PC-3 (cell line): ENCODE results near the gene ATP8A2.

Experiments
- EZH2 ChIP-seq: fragments of 300-600 bp; sonication (generic); IDR thresholded peaks from one replicate; pipeline ENCODE4 v1.6.1; 2017; ENCODE audit warnings: antibody characterized with exemption, mild to moderate bottlenecking, low read length; ENCODE audit not compliant: unreplicated experiment
- EZH2phosphoT487 ChIP-seq: fragments of 300-600 bp; sonication (generic); IDR thresholded peaks from 2 replicates; pipeline ENCODE4 v1.6.1; 2018; ENCODE audit warnings: mild to moderate bottlenecking, antibody characterized with exemption, low read length, borderline replicate concordance
- TF ChIP-seq, protein P1 (sequence below): fragments of 300-600 bp; sonication (generic); conservative IDR thresholded peaks from 2 replicates; pipeline ENCODE4 v1.5.1; 2017; ENCODE audit warnings: antibody characterized with exemption, low read depth, mild to moderate bottlenecking, low read length

DNA sequence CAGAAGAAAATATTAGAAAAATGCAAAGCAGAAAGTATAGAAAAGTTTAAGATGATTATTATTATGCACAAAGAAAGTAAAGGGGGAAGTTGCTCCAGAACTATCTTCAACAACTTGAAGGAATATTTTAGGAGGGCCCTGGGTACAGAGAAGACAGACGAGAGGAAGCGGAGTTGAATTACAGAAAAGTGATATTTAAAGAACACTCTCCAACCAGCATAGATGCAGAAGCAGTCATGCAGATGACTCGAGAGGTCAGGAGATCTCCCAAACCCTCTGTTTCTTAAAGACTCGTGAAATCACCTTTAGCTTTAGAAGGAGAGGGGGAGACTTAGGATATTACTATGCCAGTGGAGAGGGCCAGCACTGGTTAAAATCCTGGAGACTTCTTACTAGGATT lies 688.6 kb downstream of the ATP8A2 start:
- TF ChIP-seq EZH2phosphoT487 = no peak
- TF ChIP-seq, protein P1, sequence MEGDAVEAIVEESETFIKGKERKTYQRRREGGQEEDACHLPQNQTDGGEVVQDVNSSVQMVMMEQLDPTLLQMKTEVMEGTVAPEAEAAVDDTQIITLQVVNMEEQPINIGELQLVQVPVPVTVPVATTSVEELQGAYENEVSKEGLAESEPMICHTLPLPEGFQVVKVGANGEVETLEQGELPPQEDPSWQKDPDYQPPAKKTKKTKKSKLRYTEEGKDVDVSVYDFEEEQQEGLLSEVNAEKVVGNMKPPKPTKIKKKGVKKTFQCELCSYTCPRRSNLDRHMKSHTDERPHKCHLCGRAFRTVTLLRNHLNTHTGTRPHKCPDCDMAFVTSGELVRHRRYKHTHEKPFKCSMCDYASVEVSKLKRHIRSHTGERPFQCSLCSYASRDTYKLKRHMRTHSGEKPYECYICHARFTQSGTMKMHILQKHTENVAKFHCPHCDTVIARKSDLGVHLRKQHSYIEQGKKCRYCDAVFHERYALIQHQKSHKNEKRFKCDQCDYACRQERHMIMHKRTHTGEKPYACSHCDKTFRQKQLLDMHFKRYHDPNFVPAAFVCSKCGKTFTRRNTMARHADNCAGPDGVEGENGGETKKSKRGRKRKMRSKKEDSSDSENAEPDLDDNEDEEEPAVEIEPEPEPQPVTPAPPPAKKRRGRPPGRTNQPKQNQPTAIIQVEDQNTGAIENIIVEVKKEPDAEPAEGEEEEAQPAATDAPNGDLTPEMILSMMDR = no peak
- no peak for TF ChIP-seq EZH2
